Endothelial cell of umbilical vein (primary cell): ENCODE results near the gene TACR1. TPM values are rescaled to one million over a fixed set of nuclear protein-coding genes. Genes with fewer than 3 reads are reported as not detected.

Experiments used
- BruUV-seq: library from RNA; stranded (reverse); fragments of 400-500 nt; replicated peaks from 2 replicates; lab custom pipeline; 2021; lab: Mats Ljungman, UMichigan
- CTCF ChIA-PET: fragments of 300-600, 350-600 bp; sonication (Branson Sonifier 250); formaldehyde crosslinking; loops from one replicate; lab custom pipeline; 2021; ENCODE audit warnings: antibody characterized with exemption, inconsistent platforms; lab: Charles Lee
- POLR2A ChIA-PET: fragments of 300-600, 350-600 bp; sonication (Branson Sonifier 250); formaldehyde crosslinking; loops from one replicate; lab custom pipeline; 2021; ENCODE audit warnings: antibody characterized with exemption, inconsistent platforms; lab: Charles Lee
- DNase-seq: peaks from one replicate; pipeline ENCODE4 v3.0.0-alpha.2; 2011; ENCODE audit warnings: low read depth, low spot score
- FAIRE-seq: peaks from 2 replicates; lab custom pipeline; 2011; peaks lifted over from hg19 to GRCh38; lab: Jason Lieb, UNC
- H2AFZ ChIP-seq: 2 replicates; pipeline ENCODE4 v1.6.0; 2012; ENCODE audit warnings: low read depth, low read length, control low read depth, inconsistent platforms
- H3K27ac ChIP-seq: 2 replicates; pipeline ENCODE4 v1.5.1; 2011; ENCODE audit warnings: low read depth, mild to moderate bottlenecking, control low read depth, low read length, moderate library complexity; ENCODE audit not compliant: insufficient read depth
- H3K27me3 ChIP-seq, 2 experiments: 2 replicates each; pipeline versions ENCODE4 v1.6.0 to v1.6.1; 2011; ENCODE audit warnings: low read length in 2 of 2, mixed read lengths in 1 of 2; ENCODE audit not compliant: control insufficient read depth in 2 of 2, insufficient read depth in 2 of 2
- H3K36me3 ChIP-seq, 2 experiments: 2 replicates in 1 of 2; 3 replicates in 1 of 2; pipeline ENCODE4 v1.5.1; 2011; ENCODE audit warnings: low read length in 2 of 2, mild to moderate bottlenecking in 1 of 2, moderate library complexity in 1 of 2; ENCODE audit not compliant: control insufficient read depth in 2 of 2, insufficient read depth in 2 of 2; ENCODE audit errors: extremely low read depth in 1 of 2
- H3K4me1 ChIP-seq: 3 replicates; pipeline ENCODE4 v1.5.1; 2011; ENCODE audit warnings: mild to moderate bottlenecking, low read length; ENCODE audit not compliant: control insufficient read depth, insufficient read depth; ENCODE audit errors: extremely low read depth
- H3K4me2 ChIP-seq: 2 replicates; pipeline ENCODE4 v1.6.1; 2011; ENCODE audit warnings: low read length, control low read depth, mixed read lengths; ENCODE audit not compliant: insufficient read depth
- H3K4me3 ChIP-seq, 3 experiments: fragments of 200-600 bp in 1 of 3; sonication (generic), shearing (Covaris generic) in 1 of 3; replicated peaks in 1 of 3; 2 replicates each; pipeline ENCODE4 v1.5.1; 2011 to 2016; ENCODE audit warnings: control low read depth in 3 of 3, low read length in 3 of 3, mild to moderate bottlenecking in 2 of 3, inconsistent platforms in 1 of 3, low read depth in 1 of 3, moderate library complexity in 1 of 3; ENCODE audit not compliant: insufficient read depth in 1 of 3
- H3K79me2 ChIP-seq: 2 replicates; pipeline ENCODE4 v1.6.0; 2012; ENCODE audit warnings: low read length, inconsistent platforms; ENCODE audit not compliant: control insufficient read depth, insufficient read depth
- H3K9ac ChIP-seq: replicated peaks from 2 replicates; pipeline ENCODE3; 2011; ENCODE audit warnings: low read length, control low read depth; ENCODE audit not compliant: insufficient read depth; ENCODE audit errors: extremely low read depth
- H3K9me1 ChIP-seq: replicated peaks from 3 replicates; pipeline ENCODE4 v1.6.0; 2011; ENCODE audit warnings: mild to moderate bottlenecking, low read length; ENCODE audit not compliant: control insufficient read depth, insufficient read depth; ENCODE audit errors: extremely low read depth
- H3K9me3 ChIP-seq: replicated peaks from 2 replicates; pipeline ENCODE4 v1.5.1; 2012; ENCODE audit warnings: low read length, inconsistent platforms; ENCODE audit not compliant: control insufficient read depth, insufficient read depth
- H4K20me1 ChIP-seq: replicated peaks from 2 replicates; pipeline ENCODE3; 2011; ENCODE audit warnings: mild to moderate bottlenecking, low read length; ENCODE audit not compliant: control insufficient read depth, insufficient read depth; ENCODE audit errors: extremely low read depth
- EZH2 ChIP-seq: IDR thresholded peaks from 2 replicates; pipeline ENCODE4 v1.6.1; 2012; ENCODE audit warnings: borderline replicate concordance, low read depth, mild to moderate bottlenecking, moderate library complexity, low read length, inconsistent platforms; ENCODE audit not compliant: severe bottlenecking
- FOS ChIP-seq: IDR thresholded peaks from 2 replicates; pipeline ENCODE4 v1.6.1; 2011; ENCODE audit warnings: mild to moderate bottlenecking, low read length, moderate library complexity, borderline replicate concordance; ENCODE audit not compliant: insufficient read depth
- GATA2 ChIP-seq: IDR thresholded peaks from 2 replicates; pipeline ENCODE4 v1.7.0; 2011; ENCODE audit warnings: low read depth, mild to moderate bottlenecking, moderate library complexity, mixed read lengths, low read length; ENCODE audit not compliant: insufficient read length, insufficient read depth
- JUN ChIP-seq: IDR thresholded peaks from 2 replicates; pipeline ENCODE4 v1.6.1; 2011; ENCODE audit warnings: borderline replicate concordance, low read depth; ENCODE audit not compliant: insufficient read length, insufficient read depth
- MYC ChIP-seq: IDR thresholded peaks from one replicate; pipeline ENCODE4 v1.6.1; 2011; ENCODE audit warnings: mild to moderate bottlenecking, low read depth, low read length
- POLR2A ChIP-seq: IDR thresholded peaks from 2 replicates; pipeline ENCODE4 v1.6.1; 2012; ENCODE audit warnings: low read depth, mild to moderate bottlenecking, control low read depth, low read length
- POLR2AphosphoS5 ChIP-seq: IDR thresholded peaks from 2 replicates; pipeline ENCODE4 v1.6.1; 2012; ENCODE audit warnings: low read depth, mild to moderate bottlenecking, control low read depth, low read length, moderate library complexity; ENCODE audit not compliant: insufficient read depth
- dilution Hi-C: fragments of 300-500 bp; cut with MboI; formaldehyde crosslinking; loops from one replicate; pipeline ENCODE4 v1.15.0; 2019; ENCODE audit warnings: low sequenced_read_pairs; ENCODE audit not compliant: extremely low pct_ligation_motif_present
- intact Hi-C: fragments of 100-400 bp; cut with micrococcal nuclease; formaldehyde crosslinking; loops from one replicate; pipeline ENCODE4 v1.10.0; 2022
- polyA plus RNA-seq, 4 experiments: library from polyadenylated mRNA; depleted of rRNA in 3 of 4; stranded (reverse) in 3 of 4; unstranded in 1 of 4; fragments of >200 nt; gene quantifications; 2 replicates each; pipeline versions ENCODE4 v1.2.1 to v1.2.3, GENCODE V29; 2011 to 2012; ENCODE audit warnings: missing spikeins in 1 of 4
- total RNA-seq: library from RNA; stranded (reverse); gene quantifications from 2 replicates; pipeline ENCODE4 v1.2.3, GENCODE V29; 2021
- TF ChIP-seq, protein P1 (sequence below): IDR thresholded peaks from 2 replicates; pipeline ENCODE4 v1.6.1; 2011; ENCODE audit not compliant: insufficient read depth, insufficient read length
- TF ChIP-seq, protein P2 (sequence below), 2 donors: IDR thresholded peaks; 1 replicate in 1 of 2; 2 replicates in 1 of 2; pipeline ENCODE4 v1.5.1; 2011; ENCODE audit warnings: low read length in 2 of 2, mild to moderate bottlenecking in 2 of 2, moderate library complexity in 2 of 2, control low read depth in 1 of 2, inconsistent platforms in 1 of 2, low read depth in 1 of 2; ENCODE audit not compliant: insufficient read depth in 1 of 2; ENCODE audit errors: extremely low read depth in 1 of 2

TACR1 gene
- total and polyA plus RNA-seq, 2 donors (not counting 3 experiments of a cell fraction or from before 2014, with no cell fraction given): not detected

DNA sequence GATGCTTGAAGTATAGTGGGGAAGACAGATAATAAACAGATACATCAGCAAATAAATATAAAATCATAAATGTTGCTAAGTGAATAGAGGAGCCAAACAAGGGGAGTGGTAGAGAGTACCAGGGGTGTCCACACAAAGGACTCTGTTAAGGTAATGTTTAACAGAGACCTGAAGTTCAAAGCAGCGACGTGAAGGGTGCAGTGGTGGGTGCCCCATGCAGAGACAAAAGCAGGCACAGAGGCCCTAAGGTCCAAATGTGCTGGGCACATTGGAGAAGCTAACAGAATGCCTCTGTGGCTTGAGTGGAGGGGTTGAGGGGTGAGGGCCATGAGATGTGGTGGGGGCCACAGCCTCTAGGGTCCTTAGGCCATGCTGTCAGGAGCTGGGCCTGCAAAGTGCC lies 131.8 kb downstream of the TACR1 start:
- Histone ChIP-seq H3K9ac (no peak overlapping the region), H3K4me2 (no peak overlapping the region), H3K27ac (no peak overlapping the region), H3K9me1 (no peaks in the 10 kb centered on the region), H3K27me3 (no peaks in the 10 kb centered on the region), H3K4me3 (no peak overlapping the region), H3K79me2 (no peaks in the 10 kb centered on the region), H2AFZ (no peak overlapping the region), H3K9me3 (no peaks in the 10 kb centered on the region), H3K36me3 (no peaks in the 10 kb centered on the region), H4K20me1 (no peaks in the 10 kb centered on the region), H3K4me1 (no peaks in the 10 kb centered on the region)
- DNase-seq: no peak
- no peak for TF ChIP-seq FOS
- TF ChIP-seq MYC: no peak
- TF ChIP-seq EZH2: no peak
- no peak for TF ChIP-seq JUN
- TF ChIP-seq POLR2AphosphoS5: no peak
- TF ChIP-seq, protein P1, sequence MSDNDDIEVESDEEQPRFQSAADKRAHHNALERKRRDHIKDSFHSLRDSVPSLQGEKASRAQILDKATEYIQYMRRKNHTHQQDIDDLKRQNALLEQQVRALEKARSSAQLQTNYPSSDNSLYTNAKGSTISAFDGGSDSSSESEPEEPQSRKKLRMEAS: no peak
- no peak for TF ChIP-seq GATA2
- TF ChIP-seq POLR2A: no peak
- TF ChIP-seq, protein P2, sequence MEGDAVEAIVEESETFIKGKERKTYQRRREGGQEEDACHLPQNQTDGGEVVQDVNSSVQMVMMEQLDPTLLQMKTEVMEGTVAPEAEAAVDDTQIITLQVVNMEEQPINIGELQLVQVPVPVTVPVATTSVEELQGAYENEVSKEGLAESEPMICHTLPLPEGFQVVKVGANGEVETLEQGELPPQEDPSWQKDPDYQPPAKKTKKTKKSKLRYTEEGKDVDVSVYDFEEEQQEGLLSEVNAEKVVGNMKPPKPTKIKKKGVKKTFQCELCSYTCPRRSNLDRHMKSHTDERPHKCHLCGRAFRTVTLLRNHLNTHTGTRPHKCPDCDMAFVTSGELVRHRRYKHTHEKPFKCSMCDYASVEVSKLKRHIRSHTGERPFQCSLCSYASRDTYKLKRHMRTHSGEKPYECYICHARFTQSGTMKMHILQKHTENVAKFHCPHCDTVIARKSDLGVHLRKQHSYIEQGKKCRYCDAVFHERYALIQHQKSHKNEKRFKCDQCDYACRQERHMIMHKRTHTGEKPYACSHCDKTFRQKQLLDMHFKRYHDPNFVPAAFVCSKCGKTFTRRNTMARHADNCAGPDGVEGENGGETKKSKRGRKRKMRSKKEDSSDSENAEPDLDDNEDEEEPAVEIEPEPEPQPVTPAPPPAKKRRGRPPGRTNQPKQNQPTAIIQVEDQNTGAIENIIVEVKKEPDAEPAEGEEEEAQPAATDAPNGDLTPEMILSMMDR (IDR thresholded peaks at IDR 0.05; ENCODE audit: extremely low read depth in 1 of 2, insufficient read depth in 1 of 2, low read depth in 1 of 2, low read length in 2 of 2): no peak
- intact Hi-C loops (no loop called here), dilution Hi-C loops (no loop called here)
- CTCF ChIA-PET: no interaction called here
- no TSS peak for BruUV-seq
- no peak for FAIRE-seq
- POLR2A ChIA-PET: no interaction called here
